DLD1 (cell line): ENCODE results near the gene SPATA21.
"Not testable (repeated sequence)": the region's sequence is repeated elsewhere in the genome, so short reads cannot be mapped to it uniquely, and the experiment has no call there.

Experiments used
- in situ Hi-C: cut with HindIII; loops from 2 replicates; pipeline ENCODE4 v1.10.0; 2017; ENCODE audit warnings: low sequenced_read_pairs

Gene SPATA21

GRCh38 chr1:16386454-16387113 is 50.6 kb downstream of the SPATA21 start:
- in situ Hi-C loops = loop anchor here (5.0 kb wide), 1 partner anchor 46 kb away; no protein-coding TSS in a partner anchor

DNA sequence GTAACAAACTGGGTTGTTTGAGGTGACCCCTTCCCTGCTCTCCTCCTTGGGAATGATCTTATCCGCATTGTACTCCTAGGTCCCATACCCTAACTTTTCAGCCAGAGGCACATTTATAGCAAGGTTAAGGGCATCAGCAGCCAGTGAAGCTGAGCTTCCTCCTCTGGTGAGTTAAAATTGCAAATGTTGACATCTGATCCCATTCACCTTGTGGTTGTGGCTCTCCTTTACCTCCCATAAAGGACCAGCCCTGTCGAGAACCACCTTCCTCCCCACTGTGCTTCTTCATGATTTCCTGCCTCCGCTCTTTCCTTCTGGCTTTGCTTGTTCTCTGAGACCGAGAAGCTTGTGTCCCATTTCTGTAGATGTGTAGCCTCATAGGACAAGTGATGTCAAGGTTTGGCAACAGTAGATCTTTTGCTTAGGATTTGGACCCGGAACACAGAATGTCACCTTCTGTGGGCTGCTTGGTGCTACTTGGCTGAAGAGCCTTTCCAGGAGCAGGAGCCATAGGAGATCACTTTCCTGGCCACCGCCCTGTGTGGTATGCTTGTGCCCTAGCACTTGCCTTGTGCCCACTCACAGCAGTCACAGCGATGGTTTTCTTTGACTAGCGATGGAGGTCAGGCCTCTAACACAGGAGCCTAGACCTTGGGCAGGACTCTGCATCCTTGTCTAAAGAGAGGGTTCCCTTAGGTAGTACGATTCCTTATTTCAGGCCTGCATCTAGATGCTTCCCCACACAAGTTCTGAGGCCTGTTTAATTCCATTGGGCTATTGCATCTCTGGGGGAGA is 51.4 kb downstream of the SPATA21 start:
- in situ Hi-C loops = loop anchor here (5.0 kb wide), 1 partner anchor 46 kb away; no protein-coding TSS in a partner anchor

DNA sequence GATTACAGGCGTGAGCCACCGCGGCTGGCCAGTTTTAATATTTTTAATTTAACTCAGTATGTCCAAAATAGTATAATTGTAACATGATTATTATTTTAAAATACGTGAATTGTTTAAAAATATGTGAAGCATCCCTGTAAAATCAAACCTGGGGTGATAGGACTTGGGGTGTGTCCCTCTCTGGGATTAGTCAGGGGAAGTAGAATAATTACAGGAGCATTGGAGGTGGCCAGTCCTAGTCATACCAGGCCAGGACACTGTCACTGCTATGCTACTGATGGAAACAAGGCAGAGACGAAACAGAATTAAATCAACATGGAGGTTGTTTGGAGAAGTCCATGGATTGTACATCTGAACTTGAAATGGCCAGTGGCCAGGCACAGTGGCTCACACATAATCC is 53.3 kb downstream of the SPATA21 start:
- in situ Hi-C loops = no loop called here

DNA sequence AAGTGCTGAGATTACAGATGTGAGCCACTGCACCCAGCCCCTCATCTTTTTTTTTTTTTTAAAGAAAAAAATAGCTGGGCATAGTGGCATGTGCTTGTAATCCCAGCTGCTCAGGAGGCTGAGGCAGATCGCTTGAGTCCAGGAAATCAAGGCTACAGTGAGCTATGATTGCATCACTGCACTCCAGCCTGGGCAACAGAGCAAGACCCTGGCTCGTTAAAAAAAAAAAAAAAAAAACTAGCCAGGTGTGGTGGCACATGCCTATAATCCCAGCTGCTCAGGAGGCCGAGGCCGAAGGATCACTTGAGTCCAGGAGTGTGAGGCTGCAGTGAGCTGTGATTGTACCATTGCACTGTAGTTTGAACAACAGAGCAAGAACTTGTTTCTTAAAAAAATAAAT is 56.4 kb downstream of the SPATA21 start:
- in situ Hi-C loops = no loop called here

GRCh38 chr1:16378443-16378842 is 58.8 kb downstream of the SPATA21 start:
- in situ Hi-C loops = no loop called here

- in situ Hi-C loops = no loop called here
Observed at GRCh38 chr1:16376971-16377370, 60.3 kb downstream of the SPATA21 start.

DNA sequence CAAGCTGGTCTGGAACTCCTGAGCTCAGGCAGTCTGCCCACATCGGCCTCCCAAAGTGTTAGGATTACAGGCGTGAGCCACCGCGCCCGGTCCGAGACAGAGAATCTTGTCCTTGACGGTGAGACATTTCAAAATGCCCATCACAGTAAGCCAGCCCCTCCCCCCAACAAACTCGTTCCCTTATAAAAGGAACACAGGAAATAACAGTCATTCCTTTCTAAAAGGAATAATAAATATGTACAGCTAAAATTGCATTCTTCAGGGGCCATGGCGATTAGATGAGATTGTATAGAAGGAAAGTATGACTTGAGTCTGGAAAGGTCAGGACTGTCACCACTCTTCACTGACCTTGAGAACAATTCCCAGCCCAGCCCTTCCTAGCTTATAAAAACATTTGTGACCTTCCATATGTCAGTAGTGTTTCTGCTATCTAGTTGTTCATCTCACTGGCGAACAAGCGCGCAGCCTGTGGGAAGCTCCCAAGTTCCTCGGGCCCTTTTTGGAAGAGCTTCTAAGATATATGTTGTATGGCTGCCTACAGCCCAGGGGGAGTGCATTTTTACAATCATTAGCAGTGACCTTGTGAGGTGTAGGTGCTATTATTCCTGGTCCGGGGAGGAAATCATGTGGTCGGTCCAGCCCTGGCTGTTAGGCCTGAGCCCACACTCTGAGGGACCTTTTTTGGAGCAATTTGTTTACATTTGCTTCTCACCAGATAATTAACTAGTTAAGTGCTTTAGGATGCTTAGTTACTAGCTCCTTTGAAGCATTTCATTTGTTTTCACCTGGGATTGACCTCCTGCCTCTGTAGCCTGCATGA is 61.5 kb downstream of the SPATA21 start:
- in situ Hi-C loops = no loop called here

DNA sequence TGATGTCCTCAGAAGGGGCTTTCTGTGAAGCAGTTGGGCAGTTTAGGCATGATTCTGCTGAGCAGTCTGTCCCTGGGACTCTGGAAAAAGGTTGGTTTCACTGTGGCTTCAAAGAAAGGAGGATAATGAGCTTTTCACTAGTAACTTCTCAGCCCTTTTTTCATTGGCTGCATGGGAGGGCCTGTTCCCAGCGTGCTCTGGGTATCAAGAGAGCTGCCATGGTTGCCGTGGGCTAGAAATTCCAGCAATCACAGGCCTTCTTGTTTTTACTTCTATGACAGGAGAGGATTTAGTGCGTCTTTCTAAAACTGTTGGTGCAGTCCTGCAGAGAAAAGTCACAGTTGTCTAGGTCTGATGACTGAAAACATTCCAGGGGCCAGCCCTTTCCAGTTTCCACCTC is 63.0 kb downstream of the SPATA21 start:
- in situ Hi-C loops = no loop called here

DNA sequence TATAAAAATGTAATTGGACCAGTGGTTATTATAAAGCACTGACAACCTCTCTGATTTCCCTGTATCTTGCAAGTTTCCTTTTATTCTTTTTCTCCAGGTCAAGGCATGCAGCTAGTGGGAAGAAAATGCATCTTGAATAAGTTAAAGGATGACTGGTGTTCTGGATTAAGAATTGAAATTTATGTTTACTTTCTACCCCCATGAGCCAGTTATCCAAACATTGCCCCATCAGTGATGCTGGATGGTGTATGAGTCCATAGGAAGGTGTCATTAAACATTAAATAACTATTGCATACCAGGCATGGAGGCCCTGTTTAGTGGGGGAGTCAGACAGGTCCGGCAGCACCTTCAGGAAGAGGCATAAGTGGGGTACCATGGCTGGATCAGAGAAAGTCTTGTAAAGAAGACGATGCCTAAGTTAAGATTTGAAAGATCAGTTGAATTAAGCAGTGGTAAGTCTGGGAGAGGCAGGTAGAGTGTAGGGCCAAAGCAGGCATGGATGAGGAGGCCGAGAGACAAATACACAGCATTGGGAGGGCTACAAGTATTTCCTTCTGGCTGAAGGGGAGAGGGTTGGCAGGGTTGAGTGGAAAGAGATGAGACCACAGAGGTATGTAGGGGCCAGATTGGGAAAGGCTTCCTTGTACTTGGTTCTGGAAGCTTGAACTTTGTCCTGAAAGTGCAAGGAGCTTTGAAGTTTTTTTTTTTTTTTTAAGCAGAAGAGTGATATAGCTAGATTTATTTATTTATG is 64.5 kb downstream of the SPATA21 start:
- in situ Hi-C loops = no loop called here

GRCh38 chr1:16371725-16372124 is 65.5 kb downstream of the SPATA21 start:
- in situ Hi-C loops = no loop called here

DNA sequence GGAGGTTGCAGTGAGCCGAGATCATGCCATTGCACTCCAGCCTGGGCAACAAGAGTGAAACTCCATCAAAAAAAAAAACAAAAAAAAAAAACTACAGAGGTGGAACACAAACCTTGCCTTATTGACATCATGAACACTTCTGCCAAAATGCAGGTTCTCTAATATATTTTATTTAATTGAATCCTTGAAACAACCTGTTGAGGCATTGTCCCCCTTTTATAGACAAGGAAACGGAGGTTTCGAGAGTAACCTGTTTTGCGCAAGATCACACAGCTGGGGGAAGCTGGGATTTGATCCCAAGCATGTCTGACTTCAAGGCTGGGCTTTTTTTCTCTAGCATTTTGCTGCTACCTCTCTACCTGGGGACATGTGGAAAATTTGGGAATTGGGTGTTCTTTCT is 67.4 kb downstream of the SPATA21 start:
- in situ Hi-C loops = no loop called here

DNA sequence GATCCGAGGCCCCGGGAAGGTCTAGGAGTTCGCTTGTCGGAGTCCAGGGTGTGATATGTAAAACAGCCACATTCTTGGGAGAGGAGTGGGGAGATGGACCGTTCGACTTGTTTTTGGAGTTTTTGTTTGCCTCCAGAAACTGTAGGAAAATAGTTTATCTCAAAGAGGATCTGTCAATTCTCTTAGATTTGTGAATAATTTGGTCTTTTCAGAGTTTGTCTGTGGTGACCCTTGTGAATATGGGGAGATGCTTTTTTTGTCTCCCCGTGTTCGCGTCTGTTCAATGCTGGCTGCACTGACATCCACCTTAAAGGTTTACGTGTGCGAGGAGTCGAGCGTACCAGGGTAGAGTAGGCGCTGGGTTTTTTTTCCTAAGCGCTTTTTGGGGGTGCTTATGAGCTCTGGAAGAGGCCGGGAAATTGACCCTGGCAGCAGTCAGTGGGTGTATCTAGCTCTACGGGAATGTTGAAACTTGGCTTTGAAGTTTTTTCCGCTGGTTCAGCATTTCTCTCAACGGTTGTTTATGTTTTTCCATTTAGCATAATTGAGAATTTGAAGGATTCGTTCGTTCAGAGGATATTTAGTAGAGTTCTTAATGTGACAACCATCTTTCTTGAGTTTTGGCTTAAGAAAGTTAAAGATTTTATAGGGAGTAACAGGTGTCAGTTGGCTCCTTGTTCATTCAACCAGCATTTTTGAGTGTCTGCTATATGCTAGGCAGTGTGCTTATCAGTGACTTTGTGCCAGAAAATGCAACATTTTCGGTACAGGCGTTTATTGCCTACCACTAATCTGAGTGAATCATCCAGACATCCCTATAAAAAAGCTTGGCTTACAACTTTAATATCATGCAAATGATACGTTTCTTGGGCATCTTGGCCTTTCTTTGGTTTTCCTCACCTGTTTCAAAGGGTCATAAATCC is 69.0 kb downstream of the SPATA21 start:
- in situ Hi-C loops = no loop called here

DNA sequence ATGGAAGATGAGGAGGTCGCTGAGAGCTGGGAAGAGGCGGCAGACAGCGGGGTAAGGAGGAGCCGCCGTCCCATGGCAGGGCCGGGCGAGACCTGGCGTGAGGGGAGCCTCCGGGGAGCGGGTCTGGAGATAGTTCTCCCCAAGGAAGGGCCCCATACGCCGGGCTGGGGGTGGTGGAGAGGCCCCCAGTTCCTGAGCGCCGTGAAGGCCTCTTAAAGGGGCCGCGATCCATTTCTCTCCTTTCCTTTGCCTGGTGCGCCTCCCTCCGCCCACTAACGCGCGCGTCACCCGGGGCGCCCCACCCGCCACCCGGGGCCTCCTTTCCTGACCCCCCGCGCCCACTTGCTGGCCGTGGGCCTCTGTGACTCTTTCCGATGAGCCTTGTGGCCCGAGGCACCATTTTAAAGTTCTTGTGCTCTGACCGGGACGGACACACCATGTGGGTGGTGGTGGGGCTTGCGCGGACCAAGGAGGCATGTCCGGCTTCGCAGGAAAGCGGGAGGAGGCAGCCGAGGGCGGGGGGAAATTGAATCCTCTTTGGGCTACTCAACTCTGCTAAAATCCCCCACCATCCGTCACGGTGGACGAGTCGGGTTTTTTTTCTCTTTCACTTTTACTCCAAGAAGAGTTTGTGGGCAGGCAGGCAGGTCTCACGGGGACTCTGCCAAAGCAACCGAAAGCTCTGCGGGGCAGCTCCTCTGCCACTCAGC is 69.8 kb downstream of the SPATA21 start:
- in situ Hi-C loops = no loop called here

GRCh38 chr1:16366722-16367257 is 70.4 kb downstream of the SPATA21 start, which contains the start of gene SZRD1:
SZRD1 (plus strand) TSS chr1:16367242; CDS start chr1:16367258, 16 bp downstream.
- in situ Hi-C loops = no loop called here

DNA sequence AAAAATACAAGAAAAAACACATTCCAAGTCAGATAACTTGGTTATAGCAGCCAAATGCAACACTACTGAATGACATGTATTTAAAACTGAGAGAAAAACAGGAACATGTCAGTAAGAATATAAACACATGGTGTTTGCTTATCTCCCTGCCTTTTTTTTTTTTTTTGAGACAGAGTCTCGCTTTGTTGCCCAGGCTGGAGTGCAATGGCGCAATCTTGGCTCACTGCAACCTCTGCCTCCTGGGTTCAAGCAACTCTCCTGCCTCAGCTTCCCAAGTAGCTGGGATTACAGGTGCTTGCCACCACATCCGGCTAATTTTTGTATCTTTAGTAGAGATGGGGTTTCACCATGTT is 72.1 kb downstream of the SPATA21 start:
- in situ Hi-C loops = not testable (repeated sequence)

DNA sequence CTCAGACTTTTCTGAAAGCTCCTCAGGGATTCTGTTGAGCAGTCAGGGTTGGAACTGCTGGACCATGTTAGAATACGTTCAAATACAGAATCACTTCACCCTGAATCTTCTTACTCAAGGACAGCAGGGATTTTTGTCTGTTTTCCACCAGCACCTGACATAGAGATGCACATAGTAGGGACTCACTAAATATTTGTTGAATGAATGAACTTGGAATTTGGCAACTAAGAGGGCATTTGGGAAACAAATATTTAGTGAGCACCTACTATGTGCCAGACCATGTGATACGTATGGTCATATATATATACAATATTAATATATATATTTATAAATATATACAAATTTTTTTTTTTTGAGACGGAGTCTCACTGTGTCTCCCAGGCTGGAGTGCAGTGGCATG is 80.4 kb downstream of the SPATA21 start:
- in situ Hi-C loops = no loop called here

- in situ Hi-C loops = no loop called here
Observed at GRCh38 chr1:16354619-16355018, 82.6 kb downstream of the SPATA21 start.

GRCh38 chr1:16352842-16353535 is 84.2 kb downstream of the SPATA21 start:
- in situ Hi-C loops = no loop called here
